Transverse colon (tissue), 4 donors: ENCODE measurements around the gene JUP.

Experiments
- EP300 ChIP-seq: sonication (generic); formaldehyde crosslinking; IDR thresholded peaks from one replicate; pipeline ENCODE4 v1.6.1; 2017; ENCODE audit warnings: antibody characterized with exemption, low read depth
- POLR2A ChIP-seq: fragments of 450-650 bp; IDR thresholded peaks from one replicate; pipeline ENCODE4 v1.6.1; 2016; ENCODE audit warnings: antibody characterized with exemption, mild to moderate bottlenecking, moderate library complexity
- POLR2AphosphoS5 ChIP-seq, 3 donors: sonication (generic); formaldehyde crosslinking; IDR thresholded peaks; one replicate each; pipeline ENCODE4 v1.6.1; 2016; ENCODE audit warnings: antibody characterized with exemption in 3 of 3
- TF ChIP-seq, protein P1 (sequence below), 5 experiments: fragments of 200-600 bp in 3 of 5; fragments of 450-650 bp in 2 of 5; sonication (generic) in 3 of 5; IDR thresholded peaks; 1 replicate in 2 of 5; 2 replicates in 3 of 5; pipeline ENCODE4 v1.5.1; 2016 to 2017; ENCODE audit warnings: antibody characterized with exemption in 5 of 5, inconsistent platforms in 3 of 5, mild to moderate bottlenecking in 2 of 5, moderate library complexity in 1 of 5

DNA sequence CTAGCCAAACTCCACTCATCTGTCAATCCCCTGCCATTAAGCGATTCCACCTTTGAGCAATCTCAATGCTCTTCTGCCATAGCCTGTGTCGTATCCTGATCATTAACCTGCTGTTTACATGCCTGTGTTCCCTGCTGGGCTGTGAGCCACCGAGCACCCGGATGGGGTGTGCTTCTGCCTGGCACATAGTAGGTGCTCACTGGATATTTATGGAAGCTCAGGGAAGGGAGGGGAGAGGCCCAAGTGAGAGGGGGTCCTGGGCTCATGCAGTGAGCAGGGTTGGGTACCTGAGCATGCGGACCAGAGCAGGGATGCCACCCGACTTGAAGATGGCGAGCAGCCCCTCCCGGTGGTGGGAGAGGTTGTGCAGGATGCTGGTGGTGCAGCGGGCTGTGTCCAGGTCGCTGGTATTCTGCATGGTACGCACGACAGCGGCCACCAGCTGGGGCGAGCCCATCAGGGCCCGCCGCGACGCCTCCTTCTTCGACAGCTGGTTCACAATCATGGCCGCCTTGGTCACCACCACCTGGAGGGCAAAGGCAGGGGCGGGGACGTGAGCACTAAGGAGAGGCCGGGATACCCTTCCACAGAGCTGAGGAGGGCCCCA lies 17.7 kb downstream of the JUP start:
- TF ChIP-seq POLR2A = no peak
- TF ChIP-seq, protein P1, sequence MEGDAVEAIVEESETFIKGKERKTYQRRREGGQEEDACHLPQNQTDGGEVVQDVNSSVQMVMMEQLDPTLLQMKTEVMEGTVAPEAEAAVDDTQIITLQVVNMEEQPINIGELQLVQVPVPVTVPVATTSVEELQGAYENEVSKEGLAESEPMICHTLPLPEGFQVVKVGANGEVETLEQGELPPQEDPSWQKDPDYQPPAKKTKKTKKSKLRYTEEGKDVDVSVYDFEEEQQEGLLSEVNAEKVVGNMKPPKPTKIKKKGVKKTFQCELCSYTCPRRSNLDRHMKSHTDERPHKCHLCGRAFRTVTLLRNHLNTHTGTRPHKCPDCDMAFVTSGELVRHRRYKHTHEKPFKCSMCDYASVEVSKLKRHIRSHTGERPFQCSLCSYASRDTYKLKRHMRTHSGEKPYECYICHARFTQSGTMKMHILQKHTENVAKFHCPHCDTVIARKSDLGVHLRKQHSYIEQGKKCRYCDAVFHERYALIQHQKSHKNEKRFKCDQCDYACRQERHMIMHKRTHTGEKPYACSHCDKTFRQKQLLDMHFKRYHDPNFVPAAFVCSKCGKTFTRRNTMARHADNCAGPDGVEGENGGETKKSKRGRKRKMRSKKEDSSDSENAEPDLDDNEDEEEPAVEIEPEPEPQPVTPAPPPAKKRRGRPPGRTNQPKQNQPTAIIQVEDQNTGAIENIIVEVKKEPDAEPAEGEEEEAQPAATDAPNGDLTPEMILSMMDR (IDR thresholded peaks at IDR 0.05) = no peak
- TF ChIP-seq POLR2AphosphoS5 (IDR thresholded peaks at IDR 0.05) = no peak
- no peak for TF ChIP-seq EP300
